SU-DHL-6 (cell line): ENCODE measurements around the gene SEMA3B.

Experiments used
- H2AFZ ChIP-seq: fragments of 200-600 bp; sonication (generic); 2 replicates; pipeline ENCODE4 v1.6.1; 2014; ENCODE audit warnings: low read depth, mild to moderate bottlenecking, moderate library complexity, mixed read lengths, antibody characterized with exemption, low read length; ENCODE audit not compliant: severe bottlenecking
- H3F3A ChIP-seq: fragments of 200-600 bp; shearing (Covaris generic); 2 replicates; pipeline ENCODE4 v1.6.0; 2016; ENCODE audit warnings: antibody characterized with exemption, mild to moderate bottlenecking; ENCODE audit not compliant: insufficient read depth
- H3K27ac ChIP-seq: fragments of 200-600 bp; sonication (generic); 2 replicates; pipeline ENCODE4 v1.5.1; 2016; ENCODE audit warnings: low read depth, mild to moderate bottlenecking, low read length, moderate library complexity, mixed read lengths
- H3K27me3 ChIP-seq: fragments of 200-600 bp; sonication (generic), shearing (Covaris generic); 2 replicates; pipeline ENCODE4 v1.6.0; 2014; ENCODE audit warnings: mild to moderate bottlenecking, low read length
- H3K36me3 ChIP-seq: fragments of 200-600 bp; sonication (generic); 2 replicates; pipeline ENCODE4 v1.6.1; 2014; ENCODE audit warnings: mild to moderate bottlenecking, low read length, mixed read lengths
- H3K4me2 ChIP-seq: fragments of 300-600, 200-600 bp; shearing (Covaris generic), sonication (generic); 2 replicates; pipeline ENCODE4 v1.6.0; 2014; ENCODE audit warnings: low read length, low read depth, mild to moderate bottlenecking; ENCODE audit not compliant: poor library complexity, severe bottlenecking
- H3K4me3 ChIP-seq: fragments of 200-600 bp; sonication (generic); 2 replicates; pipeline ENCODE4 v1.5.1; 2014; ENCODE audit warnings: antibody characterized with exemption, low read length, mild to moderate bottlenecking, mixed read lengths; ENCODE audit not compliant: insufficient read depth, poor library complexity, severe bottlenecking
- H3K79me2 ChIP-seq: fragments of 200-600 bp; sonication (generic); 2 replicates; pipeline ENCODE4 v1.6.1; 2014; ENCODE audit warnings: mild to moderate bottlenecking, low read length, moderate library complexity; ENCODE audit not compliant: insufficient read depth
- H3K9ac ChIP-seq: fragments of 200-600 bp; sonication (generic); 2 replicates; pipeline ENCODE4 v1.7.0; 2014; ENCODE audit warnings: mild to moderate bottlenecking, low read length
- H3K9me2 ChIP-seq: fragments of 200-600 bp; sonication (generic); replicated peaks from 2 replicates; pipeline ENCODE4 v1.6.1; 2014; ENCODE audit warnings: low read length; ENCODE audit not compliant: insufficient read depth
- H3K9me3 ChIP-seq: fragments of 200-600 bp; sonication (generic); 2 replicates; pipeline ENCODE4 v1.6.1; 2014; ENCODE audit warnings: low read length, mixed read lengths; ENCODE audit not compliant: insufficient read depth
- H4K20me1 ChIP-seq: fragments of 200-600 bp; sonication (generic); 2 replicates; pipeline ENCODE4 v1.6.1; 2014; ENCODE audit warnings: low read depth, mild to moderate bottlenecking, antibody characterized with exemption, low read length, moderate library complexity, mixed read lengths
- EZH2phosphoT487 ChIP-seq: fragments of 200-600 bp; sonication (generic), shearing (Covaris generic); conservative IDR thresholded peaks from 2 replicates; pipeline ENCODE4 v1.6.1; 2018; ENCODE audit warnings: mild to moderate bottlenecking, antibody characterized with exemption, low read length, moderate library complexity, mixed read lengths
- TF ChIP-seq, protein P1 (sequence below): fragments of 200-600 bp; sonication (generic); IDR thresholded peaks from one replicate; pipeline ENCODE4 v1.5.1; 2017; ENCODE audit warnings: antibody characterized with exemption, mild to moderate bottlenecking, low read length, moderate library complexity; ENCODE audit not compliant: insufficient read depth, poor library complexity, severe bottlenecking

Gene SEMA3B

DNA sequence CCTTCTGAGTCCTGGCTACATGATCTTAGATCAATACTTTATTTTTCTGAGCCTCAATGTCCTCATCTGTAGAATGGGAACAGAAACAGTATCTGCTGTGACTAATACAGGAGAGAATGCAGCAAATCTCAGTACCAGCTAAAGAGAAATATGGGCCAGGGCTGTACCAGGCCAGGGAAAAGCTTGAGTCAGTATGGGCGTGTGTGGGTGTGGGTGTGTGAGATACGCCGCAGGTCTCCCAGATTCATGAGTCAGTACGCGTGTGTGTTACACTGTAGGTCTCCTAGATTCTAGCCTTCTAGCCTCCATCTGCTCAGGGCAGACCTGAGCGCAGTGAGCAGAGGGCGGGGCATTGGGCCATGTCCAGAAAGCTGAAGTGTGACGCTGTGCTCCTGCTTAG is 17.7 kb upstream of the SEMA3B start:
- Histone ChIP-seq H3K79me2 (peaks cover 48% of the 10 kb centered on the region), H3K9me2 (no peaks in the 10 kb centered on the region), H2AFZ (no peak overlapping the region), H3F3A (no peaks in the 10 kb centered on the region), H3K9ac (no peak overlapping the region), H4K20me1 (no peaks in the 10 kb centered on the region), H3K4me2 (no peak overlapping the region), H3K36me3 (no peaks in the 10 kb centered on the region), H3K27ac (no peak overlapping the region), H3K27me3 (no peaks in the 10 kb centered on the region), H3K9me3 (no peaks in the 10 kb centered on the region), H3K4me3 (no peak overlapping the region)
- no peak for TF ChIP-seq EZH2phosphoT487
- TF ChIP-seq, protein P1, sequence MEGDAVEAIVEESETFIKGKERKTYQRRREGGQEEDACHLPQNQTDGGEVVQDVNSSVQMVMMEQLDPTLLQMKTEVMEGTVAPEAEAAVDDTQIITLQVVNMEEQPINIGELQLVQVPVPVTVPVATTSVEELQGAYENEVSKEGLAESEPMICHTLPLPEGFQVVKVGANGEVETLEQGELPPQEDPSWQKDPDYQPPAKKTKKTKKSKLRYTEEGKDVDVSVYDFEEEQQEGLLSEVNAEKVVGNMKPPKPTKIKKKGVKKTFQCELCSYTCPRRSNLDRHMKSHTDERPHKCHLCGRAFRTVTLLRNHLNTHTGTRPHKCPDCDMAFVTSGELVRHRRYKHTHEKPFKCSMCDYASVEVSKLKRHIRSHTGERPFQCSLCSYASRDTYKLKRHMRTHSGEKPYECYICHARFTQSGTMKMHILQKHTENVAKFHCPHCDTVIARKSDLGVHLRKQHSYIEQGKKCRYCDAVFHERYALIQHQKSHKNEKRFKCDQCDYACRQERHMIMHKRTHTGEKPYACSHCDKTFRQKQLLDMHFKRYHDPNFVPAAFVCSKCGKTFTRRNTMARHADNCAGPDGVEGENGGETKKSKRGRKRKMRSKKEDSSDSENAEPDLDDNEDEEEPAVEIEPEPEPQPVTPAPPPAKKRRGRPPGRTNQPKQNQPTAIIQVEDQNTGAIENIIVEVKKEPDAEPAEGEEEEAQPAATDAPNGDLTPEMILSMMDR, result no peak

DNA sequence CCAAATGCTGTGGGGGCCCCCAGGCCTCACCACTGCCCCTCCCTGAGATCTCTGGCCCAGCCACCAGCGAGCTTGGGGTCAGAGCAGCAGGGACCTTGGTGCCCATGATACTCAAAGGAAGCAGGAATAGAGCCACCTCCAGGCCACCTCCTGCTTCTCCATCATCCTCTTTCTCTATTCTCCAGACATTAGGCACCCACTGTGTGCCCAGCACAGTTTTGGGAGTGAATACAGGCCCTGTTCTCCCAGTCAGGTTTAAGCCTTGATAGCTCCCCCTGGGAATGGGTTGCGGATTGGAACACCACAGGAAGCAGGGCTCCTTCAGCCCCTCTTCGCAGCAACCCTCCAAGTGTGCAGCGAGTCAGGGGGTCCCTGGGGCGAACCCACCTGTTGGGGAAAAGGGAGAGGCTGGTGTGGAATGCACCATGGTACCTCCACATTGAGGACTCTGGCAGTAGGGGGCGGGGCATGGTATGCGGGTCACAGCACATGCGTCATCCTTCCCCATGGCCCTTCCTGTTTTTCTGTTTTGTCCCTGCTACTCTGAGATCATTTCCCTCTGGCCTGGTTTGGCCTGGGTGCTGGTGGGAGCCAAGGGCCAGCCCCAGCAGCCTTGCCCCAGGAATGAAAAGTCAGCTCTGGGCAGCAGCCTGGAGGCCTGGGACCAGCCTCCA is 14.2 kb upstream of the SEMA3B start:
- Histone ChIP-seq H3K9me3 (no peaks in the 10 kb centered on the region), H3K79me2 (peaks cover 13% of the 10 kb centered on the region), H3F3A (no peaks in the 10 kb centered on the region), H2AFZ (no peak overlapping the region), H3K36me3 (0 out of 2 replicates have a peak, but pooled peaks cover 3% of the 10 kb centered on the region), H3K27me3 (no peaks in the 10 kb centered on the region), H3K27ac (no peak overlapping the region), H3K9me2 (no peaks in the 10 kb centered on the region), H3K4me3 (no peak overlapping the region), H3K4me2 (no peak overlapping the region), H4K20me1 (no peaks in the 10 kb centered on the region), H3K9ac (no peak overlapping the region)
- TF ChIP-seq, protein P1, result no peak
- no peak for TF ChIP-seq EZH2phosphoT487

DNA sequence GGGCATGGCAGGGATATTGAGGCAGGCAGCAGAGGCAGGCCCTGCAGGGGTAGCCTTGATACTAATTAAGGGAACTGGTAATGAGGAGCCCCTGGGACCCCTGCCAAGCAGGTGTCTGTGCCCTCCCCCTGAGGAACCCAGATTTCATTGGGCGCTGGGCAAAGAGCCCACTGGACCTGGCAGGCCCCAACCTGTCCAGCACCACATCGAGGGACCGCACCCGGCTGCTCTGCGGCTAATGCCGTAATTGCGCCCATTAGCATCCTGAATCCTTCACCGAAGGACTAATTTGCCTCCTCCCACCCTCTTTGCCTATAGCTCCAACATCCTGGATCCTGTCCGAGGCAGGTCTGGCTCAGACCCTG is 13.7 kb upstream of the SEMA3B start:
- Histone ChIP-seq H3K9me2 (no peaks in the 10 kb centered on the region), H3K4me3 (no peak overlapping the region), H3K4me2 (no peak overlapping the region), H3K27ac (no peak overlapping the region), H3K36me3 (0 out of 2 replicates have a peak, but pooled peaks cover 3% of the 10 kb centered on the region), H3F3A (no peaks in the 10 kb centered on the region), H3K27me3 (no peaks in the 10 kb centered on the region), H3K79me2 (peaks cover 7% of the 10 kb centered on the region; the same call in 1 of the 2 replicates), H2AFZ (no peak overlapping the region), H3K9ac (no peak overlapping the region), H3K9me3 (no peaks in the 10 kb centered on the region), H4K20me1 (no peaks in the 10 kb centered on the region)
- TF ChIP-seq, protein P1, result no peak
- no peak for TF ChIP-seq EZH2phosphoT487
